IPS-15b (cell line): Measurements from ENCODE around the gene ACOT8.
"Not testable (repeated sequence)": the region's sequence is repeated elsewhere in the genome, so short reads cannot be mapped to it uniquely, and the experiment has no call there.

Source experiments
- H3K27me3 ChIP-seq: one replicate; pipeline ENCODE4 v1.6.1; 2013; ENCODE audit warnings: low read length; ENCODE audit not compliant: control insufficient read depth, insufficient read depth
- H3K36me3 ChIP-seq: one replicate; pipeline ENCODE4 v1.6.1; 2013; ENCODE audit warnings: low read length; ENCODE audit not compliant: control insufficient read depth, insufficient read depth
- H3K4me1 ChIP-seq: one replicate; pipeline ENCODE4 v1.6.1; 2013; ENCODE audit warnings: mild to moderate bottlenecking, low read length; ENCODE audit not compliant: control insufficient read depth, insufficient read depth
- H3K4me3 ChIP-seq: one replicate; pipeline ENCODE4 v1.5.1; 2013; ENCODE audit warnings: low read depth, low read length
- H3K9ac ChIP-seq: one replicate; pipeline ENCODE4 v1.6.1; 2013; ENCODE audit warnings: low read depth, mild to moderate bottlenecking, low read length
- H3K9me3 ChIP-seq: one replicate; pipeline ENCODE4 v1.6.1; 2013; ENCODE audit warnings: mild to moderate bottlenecking, low read length; ENCODE audit not compliant: control insufficient read depth, insufficient read depth

The ACOT8 gene

DNA sequence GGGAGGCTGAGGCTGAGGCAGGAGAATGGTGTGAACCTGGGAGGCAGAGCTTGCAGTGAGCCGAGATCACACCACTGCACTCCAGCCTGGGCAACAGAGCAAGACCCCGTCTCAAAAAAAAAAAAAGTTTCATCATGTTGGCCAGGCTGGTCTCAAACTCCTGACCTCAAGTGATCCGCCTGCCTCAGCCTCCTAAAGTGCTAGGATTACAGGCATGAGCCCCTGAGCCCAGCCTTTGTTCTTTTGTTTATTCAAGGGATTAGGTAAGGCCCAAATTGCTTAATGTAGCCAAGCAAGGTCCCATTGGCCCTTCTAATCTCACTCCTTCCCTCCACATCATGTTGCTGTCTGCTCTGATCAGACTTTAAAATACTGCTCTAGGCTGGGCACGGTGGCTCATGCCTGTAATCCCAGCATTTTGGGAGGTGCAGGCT lies 27.5 kb downstream of the ACOT8 start:
- not testable (repeated sequence) for H3K4me3 ChIP-seq, H3K9me3 ChIP-seq, H3K4me1 ChIP-seq

DNA sequence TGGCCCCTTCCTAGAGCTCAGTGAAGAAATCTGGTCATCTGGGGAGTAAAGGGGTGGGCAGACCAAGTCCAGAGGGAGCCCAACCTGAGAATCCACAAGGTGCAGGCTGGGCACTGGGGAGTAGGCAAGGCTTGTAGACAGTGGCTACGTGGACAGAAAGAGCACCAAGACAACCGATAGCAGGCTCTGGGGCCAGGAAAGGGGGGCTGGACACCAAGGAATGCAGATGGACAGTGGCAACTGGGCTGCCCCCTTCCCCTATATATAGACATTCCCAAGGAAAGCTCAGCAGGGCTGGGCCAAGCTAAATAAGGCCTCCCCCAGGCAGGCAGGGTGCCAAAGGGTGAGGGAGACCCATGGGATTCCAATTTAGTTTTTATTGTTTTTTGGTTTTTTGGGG lies 28.6 kb downstream of the ACOT8 start:
- Histone ChIP-seq H3K9me3 (no peaks in the 10 kb centered on the region), H3K4me1 (peaks cover 7% of the 10 kb centered on the region), H3K9ac (no peak overlapping the region), H3K36me3 (no peaks in the 10 kb centered on the region), H3K27me3 (peaks cover 4% of the 10 kb centered on the region), H3K4me3 (no peak overlapping the region)

More for the DNA sequence above, 27.5 kb downstream of the ACOT8 start:
- H3K9ac ChIP-seq, H3K27me3 ChIP-seq, H3K36me3 ChIP-seq: not testable (repeated sequence)

DNA sequence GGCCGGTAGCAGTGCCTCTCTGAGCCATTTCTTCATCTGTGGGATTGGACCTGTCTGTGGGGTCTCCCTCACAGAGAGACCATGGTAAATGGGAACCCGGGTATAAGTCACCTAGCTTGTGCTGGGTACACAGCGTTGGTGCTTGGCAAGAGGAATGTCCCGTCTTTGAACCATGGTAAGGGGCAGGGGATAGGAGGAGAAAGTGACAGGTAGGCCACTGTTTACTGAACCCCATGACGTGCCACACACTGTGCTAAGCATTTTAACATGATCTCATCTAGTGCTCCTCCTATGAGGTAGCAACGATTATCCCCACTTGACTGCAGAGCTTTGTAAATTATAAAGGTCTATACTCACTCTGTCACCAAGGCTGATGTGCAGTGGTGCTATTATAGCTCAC lies 29.5 kb downstream of the ACOT8 start:
- Histone ChIP-seq H3K27me3 (peaks cover 11% of the 10 kb centered on the region), H3K9ac (no peak overlapping the region), H3K36me3 (no peaks in the 10 kb centered on the region), H3K9me3 (no peaks in the 10 kb centered on the region), H3K4me1 (peaks cover 2% of the 10 kb centered on the region), H3K4me3 (no peak overlapping the region)

DNA sequence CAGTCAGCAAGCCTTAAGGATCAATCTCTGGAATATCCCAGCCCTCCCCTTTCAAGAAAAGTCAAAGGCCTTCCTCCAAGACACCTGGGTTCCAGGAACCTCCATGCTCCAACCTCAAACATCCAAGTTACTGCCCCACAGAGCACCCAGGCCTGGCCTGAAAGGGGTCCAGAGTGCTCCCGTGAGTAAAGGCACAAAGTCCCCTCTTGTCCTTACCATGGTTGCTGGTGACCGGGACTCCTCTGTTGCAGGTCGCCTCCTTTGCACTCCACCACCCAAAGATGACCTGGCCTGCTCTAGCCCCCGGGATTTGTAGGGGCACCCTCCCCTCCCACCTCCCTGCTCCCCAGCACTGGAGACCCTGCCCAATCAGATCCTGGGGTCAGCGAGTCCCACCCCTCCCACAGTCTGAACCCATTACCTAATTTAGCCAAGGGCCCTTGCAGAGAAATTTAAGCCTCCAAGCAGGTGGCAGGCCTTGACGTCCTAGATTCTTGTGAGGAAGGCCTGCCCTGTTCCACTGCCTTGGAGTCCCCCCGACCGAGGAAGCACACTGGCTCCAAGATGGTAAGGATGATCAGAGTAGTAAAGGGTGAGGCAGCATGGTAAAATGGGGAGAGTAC lies 30.1 kb downstream of the ACOT8 start, which contains the start of gene TNNC2:
Gene TNNC2 (minus strand): TSS at position 283 of the 623 bp plus-strand sequence. CDS start 64 bp downstream, at position 219.
- Histone ChIP-seq H3K36me3 (no peaks in the 10 kb centered on the region), H3K4me3 (no peak within 1 kb of the TSS), H3K9me3 (no peaks in the 10 kb centered on the region), H3K4me1 (peaks cover 2% of the 10 kb centered on the region), H3K9ac (no peak within 1 kb of the TSS), H3K27me3 (peaks cover 15% of the 10 kb centered on the region)

DNA sequence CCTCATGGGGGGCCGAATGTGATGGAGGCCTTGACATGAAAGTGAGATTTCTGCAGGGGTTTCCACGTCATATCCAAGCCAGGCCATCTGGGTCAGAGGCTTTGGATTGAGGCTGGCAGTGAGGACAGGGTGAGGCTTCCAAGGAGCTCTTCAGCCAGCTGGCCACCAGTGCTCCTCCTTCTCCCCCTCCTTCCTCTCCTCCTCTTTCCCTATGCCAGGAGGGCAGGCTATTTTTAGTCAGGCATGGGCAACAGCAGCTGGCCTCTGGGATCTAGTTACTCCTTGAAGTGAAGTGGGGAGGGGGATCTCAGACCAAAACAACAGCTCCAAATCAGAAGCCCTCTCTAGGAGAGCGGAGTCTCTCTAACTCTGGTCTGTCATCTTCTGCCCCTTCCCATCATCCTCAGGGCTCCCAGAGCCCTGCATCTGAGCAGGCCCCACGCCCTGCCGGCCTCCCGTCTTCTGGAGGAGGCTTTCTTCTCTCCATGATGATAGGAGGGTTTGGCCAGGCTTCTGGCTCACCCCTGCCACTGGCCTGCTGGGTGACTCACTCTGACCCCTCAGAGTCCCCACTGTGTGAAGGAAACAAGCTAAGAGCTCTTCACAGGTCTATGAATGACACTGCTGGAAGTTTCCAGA lies 30.7 kb downstream of the ACOT8 start:
- Histone ChIP-seq H3K4me1 (peaks cover 2% of the 10 kb centered on the region), H3K9me3 (no peaks in the 10 kb centered on the region), H3K4me3 (no peak overlapping the region), H3K36me3 (no peaks in the 10 kb centered on the region), H3K27me3 (peaks cover 15% of the 10 kb centered on the region), H3K9ac (no peak overlapping the region)

DNA sequence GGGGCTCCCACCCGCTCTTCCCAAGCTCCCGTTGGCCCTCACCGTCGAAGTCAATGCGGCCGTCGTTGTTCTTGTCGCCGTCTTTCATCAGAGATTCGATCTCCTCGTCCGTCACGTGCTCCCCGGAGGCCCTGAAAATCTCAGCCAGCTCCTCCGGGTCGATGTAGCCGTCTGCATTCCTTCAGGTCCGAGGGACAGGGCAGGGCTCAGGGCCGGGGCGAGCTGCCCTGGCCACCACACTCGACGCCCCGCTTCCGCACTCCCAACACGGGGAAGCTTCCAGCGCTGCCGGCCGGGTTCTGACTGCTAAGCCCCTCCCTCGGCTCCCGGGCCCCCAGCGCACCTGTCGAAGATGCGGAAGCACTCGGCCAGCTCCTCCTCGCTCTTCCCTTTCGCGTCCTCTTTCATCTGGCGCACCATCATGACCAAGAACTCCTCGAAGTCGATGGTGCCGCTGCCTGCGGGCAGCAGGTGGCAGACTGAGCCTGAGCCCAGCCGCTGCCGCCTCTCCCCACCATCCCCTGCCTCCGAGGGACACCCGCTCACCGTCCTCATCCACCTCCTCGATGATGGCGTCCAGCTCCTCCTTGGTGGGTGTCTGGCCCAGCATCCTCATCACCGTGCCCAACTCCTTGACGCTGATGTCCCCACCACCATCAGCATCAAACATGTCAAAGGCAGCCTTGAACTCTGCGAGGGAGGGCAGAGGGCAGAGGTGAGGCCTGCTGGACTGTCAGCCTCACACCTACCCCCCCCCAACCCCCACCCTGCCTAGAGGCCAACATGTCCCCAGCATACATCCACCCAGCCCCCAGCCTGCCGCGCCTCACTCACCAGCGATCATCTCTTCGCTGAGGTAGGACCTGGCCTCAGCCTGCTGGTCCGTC lies 33.0 kb downstream of the ACOT8 start:
- H3K27me3 ChIP-seq, result peaks cover 15% of the 10 kb centered on the region
- H3K36me3 ChIP-seq, result no peaks in the 10 kb centered on the region
- peaks cover 2% of the 10 kb centered on the region for H3K4me1 ChIP-seq
- no peaks in the 10 kb centered on the region for H3K9me3 ChIP-seq
- H3K9ac ChIP-seq, result no peak overlapping the region
- H3K4me3 ChIP-seq, result peak overlapping the region; percentile 18

DNA sequence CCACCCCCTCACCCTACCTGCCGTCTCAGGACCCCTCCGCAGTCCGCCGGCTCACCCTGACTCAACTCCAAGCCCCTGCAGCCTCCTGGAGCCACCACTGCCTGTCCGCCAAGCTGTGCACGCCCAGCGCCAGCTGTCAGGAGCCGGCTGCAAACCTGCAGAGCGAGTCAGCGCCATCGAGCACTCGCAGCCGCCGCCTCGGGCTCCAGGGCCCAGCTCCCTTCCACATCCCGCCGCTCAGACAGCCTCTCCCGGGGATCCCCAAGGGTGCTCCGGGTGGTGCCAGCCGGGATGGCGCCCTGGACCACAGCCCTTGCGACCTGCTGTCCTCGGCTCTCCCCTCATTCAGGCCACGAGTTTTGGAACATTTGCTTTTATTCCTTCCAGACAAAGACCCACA lies 34.3 kb downstream of the ACOT8 start:
- no peak overlapping the region for H3K9ac ChIP-seq
- no peaks in the 10 kb centered on the region for H3K9me3 ChIP-seq
- peak overlapping the region; percentile 32 for H3K4me3 ChIP-seq
- no peaks in the 10 kb centered on the region for H3K36me3 ChIP-seq
- peaks cover 15% of the 10 kb centered on the region for H3K27me3 ChIP-seq
- H3K4me1 ChIP-seq, result peaks cover 2% of the 10 kb centered on the region

DNA sequence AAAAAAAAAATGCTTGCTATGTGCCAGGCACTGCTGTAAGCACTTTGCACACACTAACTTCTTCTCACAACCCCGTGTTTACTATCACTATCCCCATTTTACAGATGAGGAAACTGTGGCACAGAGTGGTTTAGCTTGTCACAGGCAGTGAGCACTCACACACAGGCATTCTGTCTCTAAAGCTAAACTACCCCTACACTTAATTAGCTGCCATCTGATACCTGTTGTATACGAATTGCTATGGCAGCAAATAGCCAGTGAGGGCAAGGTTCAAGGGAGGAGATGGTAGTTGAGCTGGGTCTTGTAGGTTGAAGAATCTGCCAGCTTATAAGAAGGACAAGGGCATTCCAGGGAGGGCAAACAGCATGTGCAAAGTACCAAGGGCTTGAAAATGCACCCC lies 35.2 kb downstream of the ACOT8 start:
- Histone ChIP-seq H3K9ac (no peak overlapping the region), H3K4me3 (no peak overlapping the region), H3K36me3 (peaks cover 2% of the 10 kb centered on the region), H3K4me1 (peaks cover 2% of the 10 kb centered on the region), H3K9me3 (no peaks in the 10 kb centered on the region), H3K27me3 (peaks cover 15% of the 10 kb centered on the region)

DNA sequence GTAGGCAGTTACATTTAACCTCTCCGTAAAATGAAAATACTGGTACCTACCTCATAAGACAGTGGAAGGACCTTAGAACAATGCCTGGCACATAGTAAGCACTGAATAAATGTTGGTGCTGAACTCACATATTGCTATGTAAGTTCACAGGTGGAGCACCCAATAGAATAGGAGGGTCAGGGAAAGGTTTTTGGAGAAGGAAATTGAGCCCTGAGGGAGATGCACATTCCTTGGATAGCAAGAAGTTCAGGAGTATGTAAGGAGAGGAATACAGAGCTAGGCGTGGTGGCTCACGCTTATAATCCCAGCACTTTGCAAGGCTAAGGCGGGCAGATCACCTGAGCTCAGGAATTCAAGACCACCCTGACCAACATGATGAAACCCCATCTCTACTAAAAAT lies 37.7 kb downstream of the ACOT8 start:
- no peaks in the 10 kb centered on the region for H3K9me3 ChIP-seq
- no peak overlapping the region for H3K9ac ChIP-seq
- H3K27me3 ChIP-seq, result peaks cover 15% of the 10 kb centered on the region
- H3K4me3 ChIP-seq, result no peak overlapping the region
- H3K36me3 ChIP-seq, result peaks cover 21% of the 10 kb centered on the region
- H3K4me1 ChIP-seq, result no peaks in the 10 kb centered on the region

DNA sequence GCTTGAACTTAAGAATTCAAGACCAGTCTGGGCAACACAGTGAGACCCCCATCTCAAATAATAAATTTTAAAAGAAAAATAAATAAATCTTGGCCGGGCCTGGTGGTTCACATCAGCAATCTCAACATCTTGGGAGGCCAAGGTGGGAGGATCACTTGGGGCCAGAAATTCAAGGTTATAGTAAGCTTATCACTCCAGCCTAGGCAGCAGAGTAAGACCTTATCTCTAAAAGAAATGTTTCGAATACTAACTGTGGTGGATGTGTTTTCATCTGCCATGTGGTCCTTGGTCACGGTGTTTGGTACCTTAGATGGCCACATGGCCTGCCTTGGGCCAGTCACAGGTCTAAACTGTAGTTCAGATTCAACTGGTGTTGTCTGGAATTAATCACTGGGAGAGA lies 39.0 kb downstream of the ACOT8 start:
- no peak overlapping the region for H3K9ac ChIP-seq
- H3K36me3 ChIP-seq, result peaks cover 24% of the 10 kb centered on the region
- H3K27me3 ChIP-seq, result peaks cover 8% of the 10 kb centered on the region
- H3K4me1 ChIP-seq, result no peaks in the 10 kb centered on the region
- H3K4me3 ChIP-seq, result no peak overlapping the region
- H3K9me3 ChIP-seq, result no peaks in the 10 kb centered on the region

DNA sequence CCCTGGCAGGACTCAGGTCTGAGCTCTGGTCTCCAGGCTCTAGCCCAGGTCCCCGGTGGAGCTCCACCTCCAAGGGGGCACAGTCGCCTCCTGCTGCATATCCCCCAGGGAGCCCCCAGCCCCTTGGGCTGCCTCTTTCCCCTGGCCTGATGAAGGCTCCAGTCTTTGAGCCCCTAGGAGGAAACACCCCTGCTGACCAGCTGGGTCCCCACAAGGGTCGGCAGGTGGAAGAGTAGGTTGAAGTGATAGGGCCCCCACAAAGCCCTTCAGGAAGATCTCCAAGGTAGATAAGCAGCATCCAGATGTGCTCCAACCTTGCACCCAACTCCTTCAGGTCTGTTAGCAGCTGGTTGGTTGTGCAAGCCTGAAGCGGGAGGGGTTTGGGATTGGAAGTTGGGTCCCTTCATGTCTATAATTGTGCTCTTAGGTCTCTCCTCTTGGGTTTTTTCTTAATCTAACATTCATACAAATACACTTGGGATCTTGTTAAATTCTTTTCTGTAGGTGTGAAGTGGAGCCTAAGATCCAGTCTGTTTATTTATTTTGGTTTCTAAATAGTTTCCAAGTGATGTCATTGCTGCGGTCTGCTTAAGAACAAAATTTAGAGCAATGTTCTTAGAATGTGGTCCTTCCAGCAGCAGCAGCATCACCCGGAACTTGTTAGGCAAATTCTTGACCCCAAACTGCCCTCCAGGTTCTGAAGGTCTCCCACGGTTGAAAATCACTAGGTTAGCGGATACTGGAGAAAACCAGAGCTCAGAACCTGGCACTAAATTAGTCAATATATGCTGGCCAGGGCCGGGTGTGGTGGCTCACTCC lies 39.6 kb downstream of the ACOT8 start:
- Histone ChIP-seq H3K27me3 (peaks cover 2% of the 10 kb centered on the region), H3K9ac (no peak overlapping the region), H3K36me3 (peaks cover 24% of the 10 kb centered on the region), H3K4me3 (no peak overlapping the region), H3K4me1 (no peaks in the 10 kb centered on the region), H3K9me3 (no peaks in the 10 kb centered on the region)
